ENCODE measurements around the gene RGR.

RGR gene

GRCh38 chr10:84236807-84237198 lies 8.1 kb upstream of the RGR start:
- DNase-seq (ENCODE audit: low read depth) = no peak
- H3K4me3 ChIP-seq (ENCODE audit: control insufficient read depth, low read depth, low read length) = no peak overlapping the region
- no peak for TF ChIP-seq CTCF (IDR thresholded peaks at IDR 0.05; ENCODE audit: control insufficient read depth, insufficient read depth, low read depth, low read length, missing control alignments)

- no peak for TF ChIP-seq CTCF (IDR thresholded peaks at IDR 0.05; ENCODE audit: control insufficient read depth, insufficient read depth, low read depth, low read length, missing control alignments)
- no peak overlapping the region for H3K4me3 ChIP-seq (ENCODE audit: control insufficient read depth, low read depth, low read length)
- DNase-seq (ENCODE audit: low read depth) = no peak
These were observed 7.4 kb upstream of the RGR start for GRCh38 chr10:84237199-84238051.

- H3K4me3 ChIP-seq (ENCODE audit: control insufficient read depth, low read depth, low read length) = no peak overlapping the region
- DNase-seq (ENCODE audit: low read depth) = no peak
- no peak for TF ChIP-seq CTCF (IDR thresholded peaks at IDR 0.05; ENCODE audit: control insufficient read depth, insufficient read depth, low read depth, low read length, missing control alignments)
These were observed 5.9 kb upstream of the RGR start for GRCh38 chr10:84238909-84239308.

GRCh38 chr10:84241185-84241790 lies 3.6 kb upstream of the RGR start, which contains the start of gene LRIT1:
Gene LRIT1 (minus strand): TSS chr10:84241546. CDS start chr10:84241439, 107 bp downstream.
- DNase-seq (ENCODE audit: low read depth) = no peak
- no peak for TF ChIP-seq CTCF (IDR thresholded peaks at IDR 0.05; ENCODE audit: control insufficient read depth, insufficient read depth, low read depth, low read length, missing control alignments)
- no peak within 1 kb of the TSS for H3K4me3 ChIP-seq (ENCODE audit: control insufficient read depth, low read depth, low read length)

- no peak for TF ChIP-seq CTCF (IDR thresholded peaks at IDR 0.05; ENCODE audit: control insufficient read depth, insufficient read depth, low read depth, low read length, missing control alignments)
- DNase-seq (ENCODE audit: low read depth) = no peak
- no peak overlapping the region for H3K4me3 ChIP-seq (ENCODE audit: control insufficient read depth, low read depth, low read length)
These were observed 1.1 kb upstream of the RGR start for GRCh38 chr10:84243759-84244158.

- no peak overlapping the region for H3K4me3 ChIP-seq (ENCODE audit: control insufficient read depth, low read depth, low read length)
- no peak for DNase-seq (ENCODE audit: low read depth)
- TF ChIP-seq CTCF (IDR thresholded peaks at IDR 0.05; ENCODE audit: control insufficient read depth, insufficient read depth, low read depth, low read length, missing control alignments) = no peak
These were observed 2.6 kb downstream of the RGR start for GRCh38 chr10:84247496-84247895.
